ENCODE results near the gene HOOK2.
A peak's percentile ranks its signal among the peaks of the same experiment; 100 is the strongest.

DNA sequence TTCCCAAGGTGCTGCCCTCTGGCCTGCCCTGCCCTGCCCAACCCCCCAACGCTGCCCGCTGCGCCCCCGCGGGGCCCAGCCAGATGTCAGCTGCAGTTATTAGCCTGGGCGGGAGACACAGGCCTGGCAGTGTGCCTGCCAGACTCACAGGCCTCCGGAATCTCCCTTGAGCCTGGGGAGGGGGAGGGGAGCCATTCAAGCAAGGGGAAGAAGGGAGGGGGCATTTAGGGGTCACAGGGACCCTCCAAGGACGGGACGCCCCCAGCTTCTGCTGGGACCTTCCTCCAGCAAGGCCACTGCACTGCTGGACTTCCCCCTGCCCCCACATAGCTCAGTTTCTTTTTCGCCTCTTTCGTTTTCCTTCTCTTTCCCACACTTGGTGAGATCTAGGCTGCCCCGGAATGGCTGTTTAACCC is 13.3 kb upstream of the HOOK2 start:
- TF ChIP-seq REST (IDR thresholded peaks at IDR 0.05; ENCODE audit: low read depth, low read length) = 0 out of 2 replicates have a peak, but pooled peaks have one; percentile 60
- peak; percentile 71 for TF ChIP-seq POLR2AphosphoS5 (IDR thresholded peaks at IDR 0.05; ENCODE audit: low read depth, low read length)
- peak; percentile 64 to 85; a peak in 3 of 4 replicates for TF ChIP-seq EP300 (IDR thresholded peaks at IDR 0.05; ENCODE audit: borderline replicate concordance in 1 of 2, low read depth in 1 of 2, low read length in 1 of 2)

All from SK-N-SH (cell line).